Bronchial epithelial cell (primary cell): Measurements from ENCODE around the gene DAP3. TPM values are rescaled to one million over a fixed set of nuclear protein-coding genes. Genes with fewer than 3 reads are reported as not detected.
"Not testable (repeated sequence)": the region's sequence is repeated elsewhere in the genome, so short reads cannot be mapped to it uniquely, and the experiment has no call there.

ENCODE experiments used
- DNase-seq: peaks from one replicate; pipeline ENCODE4 v3.0.0-alpha.2; 2010; ENCODE audit warnings: low read depth
- FAIRE-seq: peaks from 2 replicates; lab custom pipeline; 2011; peaks lifted over from hg19 to GRCh38; lab: Jason Lieb, UNC
- H3K27me3 ChIP-seq: 2 replicates; pipeline ENCODE4 v1.5.1; 2011; ENCODE audit warnings: low read length; ENCODE audit not compliant: control insufficient read depth, insufficient read depth
- H3K36me3 ChIP-seq: 2 replicates; pipeline ENCODE4 v1.5.1; 2011; ENCODE audit warnings: low read length; ENCODE audit not compliant: control insufficient read depth, insufficient read depth
- H3K4me3 ChIP-seq: 2 replicates; pipeline ENCODE4 v1.5.1; 2011; ENCODE audit warnings: mild to moderate bottlenecking, low read depth, low read length, control low read depth
- CTCF ChIP-seq: IDR thresholded peaks from 2 replicates; pipeline ENCODE4 v1.5.1; 2011; ENCODE audit warnings: mild to moderate bottlenecking, moderate library complexity, low read length, control low read depth, inconsistent platforms; ENCODE audit not compliant: insufficient read depth, severe bottlenecking
- total RNA-seq: library from RNA; depleted of rRNA; stranded (reverse); fragments of >200 nt; gene quantifications from 2 replicates; pipeline ENCODE4 v1.2.1, GENCODE V29; 2014

DAP3 gene
- total RNA-seq, 1 donor from 2014 or later, result 71.1 TPM

GRCh38 chr1:155652951-155653350 is 35.9 kb upstream of the DAP3 start:
- TF ChIP-seq CTCF, result no peak
- no peak overlapping the region for H3K4me3 ChIP-seq
- DNase-seq (no peak), FAIRE-seq (no peak)
- no peaks in the 10 kb centered on the region for H3K27me3 ChIP-seq
- no peaks in the 10 kb centered on the region for H3K36me3 ChIP-seq

- H3K36me3 ChIP-seq, result peaks cover 13% of the 10 kb centered on the region
- TF ChIP-seq CTCF, result no peak
- no peak overlapping the region for H3K4me3 ChIP-seq
- FAIRE-seq, result no peak
- no peak for DNase-seq
- no peaks in the 10 kb centered on the region for H3K27me3 ChIP-seq
Measured at GRCh38 chr1:155657463-155657862, 31.4 kb upstream of the DAP3 start.

- not testable (repeated sequence) for DNase-seq, H3K4me3 ChIP-seq, FAIRE-seq, H3K27me3 ChIP-seq
- H3K36me3 ChIP-seq, result peaks cover 15% of the 10 kb centered on the region
Measured at GRCh38 chr1:155661239-155661638, 27.7 kb upstream of the DAP3 start.

- peaks cover 18% of the 10 kb centered on the region for H3K36me3 ChIP-seq
- no peaks in the 10 kb centered on the region for H3K27me3 ChIP-seq
Measured at GRCh38 chr1:155669233-155670162, 19.4 kb upstream of the DAP3 start.

GRCh38 chr1:155671750-155672149 is 17.1 kb upstream of the DAP3 start:
- Histone ChIP-seq H3K27me3 (no peaks in the 10 kb centered on the region), H3K4me3 (no peak overlapping the region), H3K36me3 (peaks cover 20% of the 10 kb centered on the region)
- FAIRE-seq (no peak), DNase-seq (no peak)
- no peak for TF ChIP-seq CTCF

More at GRCh38 chr1:155669233-155670162, 19.4 kb upstream of the DAP3 start:
- no peak for TF ChIP-seq CTCF
- H3K4me3 ChIP-seq, result no peak overlapping the region
- DNase-seq (no peak), FAIRE-seq (no peak)

- H3K27me3 ChIP-seq, result no peaks in the 10 kb centered on the region
- no peak overlapping the region for H3K4me3 ChIP-seq
- FAIRE-seq (no peak), DNase-seq (no peak)
- TF ChIP-seq CTCF, result no peak
- H3K36me3 ChIP-seq, result peaks cover 19% of the 10 kb centered on the region
Measured at GRCh38 chr1:155673003-155673402, 15.9 kb upstream of the DAP3 start.
